DMS53 (cell line): ENCODE results near the gene AUH.
A peak's percentile ranks its signal among the peaks of the same experiment; 100 is the strongest.
"Not testable (repeated sequence)": the region's sequence is repeated elsewhere in the genome, so short reads cannot be mapped to it uniquely, and the experiment has no call there.

Experiments used
- DNase-seq: peaks from one replicate; lab custom pipeline; 2025; lab: John Stamatoyannopoulos, UW

Gene AUH, protein sequence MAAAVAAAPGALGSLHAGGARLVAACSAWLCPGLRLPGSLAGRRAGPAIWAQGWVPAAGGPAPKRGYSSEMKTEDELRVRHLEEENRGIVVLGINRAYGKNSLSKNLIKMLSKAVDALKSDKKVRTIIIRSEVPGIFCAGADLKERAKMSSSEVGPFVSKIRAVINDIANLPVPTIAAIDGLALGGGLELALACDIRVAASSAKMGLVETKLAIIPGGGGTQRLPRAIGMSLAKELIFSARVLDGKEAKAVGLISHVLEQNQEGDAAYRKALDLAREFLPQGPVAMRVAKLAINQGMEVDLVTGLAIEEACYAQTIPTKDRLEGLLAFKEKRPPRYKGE

DNA sequence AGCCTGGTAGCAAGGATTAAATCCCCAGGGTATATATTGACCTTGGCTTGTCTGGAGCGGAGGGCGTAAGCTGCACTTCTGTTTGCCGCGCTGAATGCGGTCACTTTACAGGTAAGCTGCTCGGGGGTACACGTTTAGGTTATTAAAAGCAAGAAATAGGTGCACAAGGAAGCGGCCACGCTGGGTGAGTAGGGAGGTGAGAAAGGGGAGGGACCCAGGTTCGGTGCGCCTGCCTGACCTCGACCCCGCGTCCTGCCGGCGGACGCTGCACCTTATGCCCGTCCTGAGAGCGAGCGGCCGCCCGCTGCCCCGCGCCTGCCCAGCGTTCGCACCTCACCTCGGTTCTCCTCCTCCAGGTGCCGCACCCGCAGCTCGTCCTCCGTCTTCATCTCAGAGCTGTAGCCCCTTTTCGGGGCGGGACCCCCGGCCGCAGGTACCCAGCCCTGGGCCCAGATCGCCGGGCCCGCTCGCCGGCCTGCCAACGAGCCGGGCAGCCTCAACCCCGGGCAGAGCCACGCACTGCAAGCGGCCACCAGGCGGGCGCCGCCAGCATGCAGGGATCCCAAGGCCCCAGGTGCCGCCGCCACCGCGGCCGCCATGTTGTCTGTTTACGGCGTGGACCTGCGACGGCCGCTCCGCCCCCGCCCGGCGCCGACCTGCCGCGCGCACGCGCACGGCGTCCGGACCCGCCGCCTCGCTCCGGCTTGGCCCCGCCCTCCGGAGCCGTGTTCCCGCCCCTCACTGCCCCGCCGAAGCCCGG, at the start of gene AUH:
Gene AUH, minus strand, starts transcription at position 628 of the 760 bp plus-strand sequence. Its CDS starts 29 bp downstream, at position 599.
- peak; percentile 86 for DNase-seq

DNA sequence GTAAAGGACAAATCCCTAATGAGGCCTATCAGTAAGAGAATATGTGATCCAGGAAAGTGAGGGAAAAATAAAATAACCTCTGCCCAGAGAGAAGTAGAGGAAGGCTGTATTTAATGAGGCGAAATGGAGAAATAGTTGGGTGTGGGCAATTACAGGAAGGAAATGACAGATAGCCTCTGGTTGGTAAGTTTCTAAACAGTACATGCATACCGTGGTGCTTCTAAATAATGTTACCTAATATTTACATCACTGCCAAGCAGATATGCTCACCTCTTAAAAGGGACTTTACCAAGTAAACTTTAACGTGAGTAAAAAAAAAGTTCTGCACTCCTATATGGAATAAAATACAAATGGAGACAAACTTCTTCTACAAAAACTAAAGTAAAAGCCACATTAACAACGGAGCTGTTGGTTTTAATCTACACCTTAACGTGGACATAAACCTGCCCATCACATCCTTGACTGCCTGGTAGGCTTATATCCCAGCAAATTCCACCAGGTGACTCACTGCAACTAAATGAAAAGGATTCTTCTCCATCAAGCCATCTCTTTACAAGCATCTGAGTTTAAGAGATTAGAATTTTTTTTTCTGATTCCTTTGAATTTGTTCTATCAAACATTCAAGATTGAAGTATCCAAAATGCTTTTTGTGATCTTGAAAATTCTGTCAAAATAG, 49.5 kb upstream of the AUH start:
- DNase-seq: no peak

DNA sequence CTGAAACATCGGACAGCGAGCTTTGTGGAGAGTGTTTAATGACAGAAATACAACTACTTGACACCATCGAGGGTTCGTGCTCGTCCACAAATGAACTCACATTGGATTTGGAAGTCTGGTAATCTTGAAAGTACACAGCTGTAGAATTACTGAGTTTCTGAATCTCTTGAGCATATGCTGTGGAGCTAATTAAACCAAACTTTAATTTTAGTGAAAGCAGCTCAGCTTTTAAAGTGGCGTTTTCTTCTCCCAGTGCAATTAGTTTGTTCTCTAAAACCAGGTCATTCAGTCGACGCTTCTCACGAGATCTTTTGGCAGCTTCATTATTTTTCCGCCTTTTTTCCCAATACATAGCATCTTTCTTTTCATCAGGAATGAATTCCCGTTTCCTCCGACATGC, 48.4 kb upstream of the AUH start:
- no peak for DNase-seq

DNA sequence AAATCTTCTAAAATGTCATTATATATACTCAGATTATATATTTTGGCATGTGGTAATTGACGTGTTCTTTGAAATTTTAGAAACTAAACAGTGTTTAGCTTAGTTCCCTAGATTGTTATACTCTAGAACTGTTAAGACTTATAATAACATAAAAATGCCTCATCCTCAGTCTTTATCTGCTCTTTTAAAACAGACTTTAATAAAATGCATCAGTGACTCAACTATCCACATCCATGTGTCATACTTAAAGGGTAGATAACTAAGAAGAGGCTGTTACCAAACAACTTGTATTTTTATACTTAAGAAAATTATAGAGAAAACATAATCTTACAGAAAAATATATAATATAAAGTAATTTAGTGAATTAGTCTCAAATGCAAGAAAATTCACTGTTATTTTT, 46.8 kb upstream of the AUH start:
- no peak for DNase-seq

DNA sequence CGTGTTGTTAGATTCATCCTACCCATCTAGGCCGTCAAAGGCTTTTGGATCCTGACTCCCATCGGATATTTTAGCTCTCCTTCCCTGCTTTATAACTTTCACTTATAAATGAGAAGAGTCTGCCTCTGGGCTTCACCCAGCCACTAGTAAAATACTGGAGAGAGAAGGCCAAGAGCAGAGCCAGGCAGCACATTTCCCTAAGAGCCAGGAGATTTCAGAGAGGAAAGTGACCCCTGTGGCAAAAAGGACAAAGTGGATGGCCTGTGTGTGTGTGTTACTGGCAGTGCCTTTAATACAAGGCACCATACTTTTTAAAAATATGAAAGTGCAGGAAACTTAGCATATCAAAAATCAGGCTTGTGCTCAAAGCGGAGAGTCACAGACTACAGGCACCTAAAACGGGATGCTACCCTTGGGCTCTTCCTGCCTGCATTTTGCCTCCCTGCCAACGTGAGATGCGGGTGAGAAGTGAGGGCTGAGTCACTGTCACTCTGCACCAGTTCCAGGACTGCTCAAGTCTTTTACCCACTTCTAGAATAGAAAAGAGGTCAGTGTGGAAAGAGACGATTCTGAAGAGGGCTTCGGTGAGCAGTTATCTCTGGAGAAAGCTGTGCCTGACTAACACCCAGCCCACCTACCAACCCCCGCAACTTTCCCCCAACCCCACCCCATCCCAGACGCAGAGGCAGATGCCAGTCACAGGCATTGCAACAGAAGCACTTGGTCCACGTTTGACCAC, 46.0 kb upstream of the AUH start:
- no peak for DNase-seq

DNA sequence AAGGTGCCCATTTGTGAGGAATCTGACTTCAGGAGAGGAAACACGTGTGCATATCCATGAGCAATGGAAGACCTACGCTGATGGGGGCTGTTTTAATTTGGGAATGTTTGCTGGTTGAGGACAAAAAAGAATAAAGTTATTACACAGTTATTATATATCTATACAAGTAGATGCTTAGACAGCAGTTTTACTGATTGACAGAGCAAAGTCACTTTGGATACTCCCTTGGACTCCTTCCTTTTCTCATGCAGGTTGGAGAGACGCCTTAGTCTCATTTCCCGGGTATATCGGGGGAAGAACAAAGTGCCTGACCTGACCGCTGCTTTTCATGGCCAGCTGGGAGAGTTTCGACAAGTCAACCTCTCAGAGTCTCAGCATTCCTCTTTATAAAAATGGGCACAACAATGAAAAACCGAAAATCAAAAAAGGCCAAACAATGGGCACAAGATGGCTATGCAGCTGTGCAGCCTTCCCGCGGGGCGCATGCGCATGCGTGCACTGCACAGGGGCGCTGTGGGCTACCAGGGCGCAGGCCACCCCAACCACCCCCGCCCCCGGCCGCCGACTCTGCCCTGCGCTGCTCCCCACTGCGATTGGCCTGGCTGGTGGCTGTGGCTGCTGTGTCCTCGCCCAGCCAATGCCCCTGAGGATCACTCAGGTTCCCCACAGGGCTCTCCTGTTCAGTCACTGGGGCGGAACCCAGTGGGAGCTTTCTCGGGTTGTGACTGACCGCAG, 43.8 kb upstream of the AUH start:
- DNase-seq: no peak

DNA sequence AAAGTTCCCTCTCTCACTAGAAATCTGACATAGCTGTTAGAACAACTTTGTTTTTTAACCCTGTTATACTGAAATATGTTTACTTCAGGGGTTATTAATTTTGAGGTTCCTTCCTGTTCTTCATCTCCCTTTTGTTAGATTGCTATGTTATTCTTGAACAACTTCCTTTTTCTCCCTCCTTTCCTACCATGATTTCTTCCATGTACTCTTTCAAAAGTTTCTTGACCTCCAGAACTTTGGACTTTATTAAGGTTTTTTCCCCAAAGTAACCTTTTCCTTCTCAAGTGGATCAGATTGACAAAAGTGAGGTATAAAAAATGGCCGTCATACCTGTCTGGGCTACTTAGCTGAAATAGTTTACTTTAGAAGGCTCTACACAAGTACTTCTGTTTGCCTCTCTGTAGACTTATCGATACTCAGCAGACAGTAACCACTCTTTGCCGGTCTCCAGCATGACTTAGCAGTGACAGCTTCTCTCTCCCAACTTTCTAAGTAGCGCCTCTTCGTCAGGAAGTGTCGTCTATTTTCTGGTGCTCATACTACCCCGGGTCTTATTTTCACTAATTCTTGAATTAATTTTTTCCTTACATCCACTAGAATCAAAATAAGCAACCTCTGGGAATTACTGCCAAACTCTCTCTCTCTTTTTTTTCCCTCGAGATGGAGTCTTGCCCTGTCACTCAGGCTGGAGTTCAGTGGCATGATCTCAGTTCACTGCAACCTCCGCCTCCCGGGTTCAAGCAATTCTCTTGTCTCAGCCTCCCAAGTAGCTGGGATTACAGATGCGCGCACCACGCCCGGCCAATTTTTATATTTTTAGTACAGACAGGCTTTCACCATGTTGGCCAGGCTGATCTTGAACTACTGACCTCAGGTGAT, 42.2 kb upstream of the AUH start:
- DNase-seq: no peak

DNA sequence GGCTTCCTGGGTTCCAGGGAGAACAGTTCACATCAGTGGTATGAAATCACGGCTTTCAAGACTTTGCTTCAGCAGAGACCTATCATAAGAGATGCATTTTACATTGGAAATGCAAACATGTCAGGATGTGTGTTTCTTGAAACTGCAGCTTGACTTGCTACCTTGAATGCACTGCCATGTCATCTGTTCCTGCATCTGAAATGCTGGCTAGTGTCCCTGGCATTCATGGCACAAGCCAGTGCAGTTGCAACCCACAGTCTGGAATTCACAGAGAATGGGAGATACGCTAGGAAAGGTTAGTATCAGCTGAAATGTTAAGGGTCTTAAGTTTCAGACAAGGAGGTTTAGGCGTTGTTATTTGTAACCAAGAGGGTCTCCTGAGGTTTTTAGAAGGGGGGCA, 37.2 kb upstream of the AUH start:
- no peak for DNase-seq

DNA sequence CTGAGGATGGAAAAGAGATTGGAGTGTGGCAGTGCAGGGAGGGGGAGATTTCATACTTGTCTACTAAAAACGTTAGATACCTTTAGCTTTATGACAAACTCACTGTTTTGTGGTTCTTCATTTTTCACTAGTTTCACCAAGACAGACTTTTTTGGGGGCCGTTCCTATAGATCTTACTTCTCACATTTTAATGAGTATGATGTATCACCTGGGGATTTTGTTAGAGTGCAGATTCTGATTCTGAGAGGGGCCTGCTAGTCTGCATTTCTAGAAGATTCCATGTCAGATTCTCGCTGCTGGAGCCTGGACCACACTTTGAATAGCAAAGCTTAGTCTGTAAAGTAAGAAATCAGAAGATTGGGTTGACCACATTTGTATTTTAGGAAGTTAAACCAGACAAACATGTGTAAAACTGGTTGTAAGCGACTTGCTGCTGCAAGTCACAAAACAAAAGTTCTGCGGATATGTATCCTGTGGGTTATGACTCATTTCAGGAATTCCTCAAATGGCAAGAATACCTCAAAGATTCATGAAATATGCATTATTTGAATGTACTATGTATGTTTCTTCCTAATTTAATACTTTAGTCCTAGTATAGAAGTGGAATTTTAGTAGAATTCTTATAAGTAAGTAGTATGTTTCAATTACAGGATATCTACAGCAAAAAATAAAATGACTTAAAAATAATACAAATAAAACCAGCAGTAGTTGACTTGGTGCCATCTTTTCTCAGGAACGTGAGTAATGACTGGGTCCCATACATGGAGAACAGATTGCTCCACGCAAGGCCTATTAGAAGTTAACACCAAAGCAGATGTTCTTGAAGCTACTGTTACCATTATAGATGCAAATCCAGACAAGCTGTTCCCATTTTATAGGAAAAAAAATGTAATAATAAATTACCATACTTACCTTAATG, 34.1 kb upstream of the AUH start:
- no peak for DNase-seq

DNA sequence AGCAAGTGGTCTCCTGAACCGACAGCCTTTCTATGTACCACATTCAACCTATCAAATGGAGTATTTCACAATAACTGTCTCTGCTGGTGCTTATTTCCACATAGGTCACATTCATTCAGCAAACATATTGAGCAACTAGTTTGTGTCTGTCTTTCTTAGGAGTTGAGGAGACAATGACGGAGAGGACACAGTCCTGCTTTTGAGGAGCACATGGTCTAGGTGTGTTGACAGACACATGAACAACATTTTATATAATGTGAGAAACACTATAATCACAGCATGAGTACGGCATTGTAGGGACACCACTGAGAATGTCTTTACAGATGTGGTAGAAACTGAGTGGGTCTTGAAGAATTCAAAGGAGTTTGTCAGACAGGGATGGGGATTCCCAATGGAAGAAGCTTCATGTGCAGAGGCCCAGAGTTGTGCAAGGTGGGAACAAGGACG, 33.4 kb upstream of the AUH start:
- no peak for DNase-seq

DNA sequence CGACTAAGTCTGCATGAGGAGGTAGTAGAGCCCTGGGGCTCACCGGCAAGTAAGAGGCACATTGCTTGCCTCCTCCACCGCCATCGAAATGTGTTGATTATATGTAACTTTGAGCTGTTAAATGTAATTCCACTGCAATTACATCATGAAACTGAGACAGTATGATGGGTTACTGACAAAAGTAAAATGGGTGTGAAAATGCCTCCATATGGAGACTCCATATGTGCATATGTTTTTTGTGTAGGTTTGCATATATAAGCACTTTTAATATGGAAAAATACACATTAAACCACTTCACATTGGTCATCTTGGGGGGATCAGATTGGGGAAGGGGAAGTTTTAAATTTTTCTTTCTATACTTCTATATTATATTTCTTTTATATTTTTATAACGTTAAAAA, 32.1 kb upstream of the AUH start:
- no peak for DNase-seq

DNA sequence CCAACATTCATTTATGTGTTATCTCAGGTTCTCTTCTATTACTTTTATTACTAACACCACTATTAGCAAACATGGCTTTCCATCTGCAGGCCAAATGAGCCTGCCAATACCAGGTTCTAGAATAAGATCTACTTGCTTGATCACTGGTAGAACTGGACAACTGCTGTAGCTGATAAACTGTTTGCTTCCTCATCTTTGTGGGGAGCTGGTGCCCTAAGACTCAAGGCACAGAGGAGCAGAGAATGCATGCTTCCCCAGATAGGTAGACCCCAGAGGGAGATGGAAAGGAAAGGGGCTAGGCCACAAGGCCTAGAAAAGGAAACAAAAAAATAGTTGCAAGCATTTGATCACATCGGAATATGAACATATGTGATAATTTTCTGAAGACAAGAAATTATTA, 30.7 kb upstream of the AUH start:
- DNase-seq: no peak

DNA sequence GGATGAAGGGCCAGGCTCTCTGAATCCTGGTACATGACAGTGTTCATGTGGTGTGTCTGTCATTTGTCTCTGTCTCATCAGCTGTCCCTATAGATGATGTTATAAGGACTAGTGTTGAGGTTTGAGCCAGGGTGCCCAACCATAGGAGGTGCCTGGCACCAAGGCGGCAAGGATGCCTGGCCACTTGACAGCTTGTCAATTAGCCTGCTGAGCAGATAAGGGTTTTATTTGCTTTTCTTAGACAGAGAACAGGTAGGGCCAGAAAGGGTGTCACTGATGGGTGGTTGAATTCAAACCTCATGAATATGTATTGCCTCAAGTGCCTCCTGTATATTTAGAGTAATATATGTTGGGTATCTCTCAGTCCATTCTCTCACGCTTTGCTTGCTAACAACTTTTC, 30.1 kb upstream of the AUH start:
- no peak for DNase-seq

DNA sequence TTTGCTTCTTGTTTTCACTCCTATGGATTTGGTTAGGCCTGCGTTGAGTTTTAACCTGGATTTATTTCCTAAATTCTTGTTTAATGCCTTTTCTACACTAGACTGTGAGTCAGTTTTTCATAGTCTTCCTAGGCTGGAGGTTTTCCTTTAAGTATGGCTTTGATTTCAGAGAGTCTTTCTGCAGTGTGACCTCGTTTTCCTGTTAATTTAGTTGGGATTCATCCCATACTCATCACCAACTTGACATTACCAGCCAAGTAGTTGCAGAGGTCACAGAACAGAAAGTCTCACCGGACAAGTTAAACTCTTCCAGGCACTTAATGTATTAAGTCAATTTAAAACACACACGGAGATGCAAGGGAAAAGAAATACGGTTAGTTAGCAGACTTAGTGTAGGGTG, 29.7 kb upstream of the AUH start:
- DNase-seq: no peak

DNA sequence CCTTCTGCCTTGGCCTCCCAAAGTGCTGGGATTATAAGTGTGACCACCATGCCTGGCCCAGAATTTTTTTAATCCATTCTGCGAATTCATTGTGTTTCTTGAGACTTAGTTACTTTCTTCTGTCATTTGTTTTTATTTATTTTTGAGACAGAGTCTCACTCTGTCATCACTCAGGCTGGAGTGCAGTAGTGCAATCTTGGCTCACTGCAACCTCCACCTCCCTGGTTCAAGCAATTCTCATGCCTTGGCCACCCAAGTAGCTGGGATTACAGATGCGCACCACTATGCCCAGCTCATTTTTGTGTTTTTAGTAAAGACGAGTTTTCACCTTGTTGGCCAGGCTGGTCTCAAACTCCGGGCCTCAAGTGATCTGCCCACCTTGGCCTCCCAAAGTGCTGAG, 28.0 kb upstream of the AUH start:
- DNase-seq: not testable (repeated sequence)

DNA sequence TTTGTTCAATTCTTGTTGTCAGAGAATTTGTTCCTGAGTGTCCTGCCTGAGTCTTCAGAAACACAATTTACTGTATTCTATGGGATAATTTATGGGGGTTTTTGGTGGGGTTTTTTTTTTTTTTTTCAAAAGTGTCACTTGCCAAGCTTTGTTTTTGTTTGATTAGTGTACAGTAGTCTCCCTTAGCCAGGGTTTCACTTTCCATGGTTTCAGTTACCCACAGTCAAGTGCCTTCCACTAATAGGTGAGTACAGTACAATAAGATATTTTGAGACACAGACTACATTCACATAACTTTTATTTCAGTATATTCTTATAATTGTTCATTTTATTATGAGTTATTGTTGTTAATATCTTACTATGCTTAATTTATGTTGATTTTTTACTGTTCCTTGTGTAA, 25.0 kb upstream of the AUH start:
- peak; percentile 3 for DNase-seq

DNA sequence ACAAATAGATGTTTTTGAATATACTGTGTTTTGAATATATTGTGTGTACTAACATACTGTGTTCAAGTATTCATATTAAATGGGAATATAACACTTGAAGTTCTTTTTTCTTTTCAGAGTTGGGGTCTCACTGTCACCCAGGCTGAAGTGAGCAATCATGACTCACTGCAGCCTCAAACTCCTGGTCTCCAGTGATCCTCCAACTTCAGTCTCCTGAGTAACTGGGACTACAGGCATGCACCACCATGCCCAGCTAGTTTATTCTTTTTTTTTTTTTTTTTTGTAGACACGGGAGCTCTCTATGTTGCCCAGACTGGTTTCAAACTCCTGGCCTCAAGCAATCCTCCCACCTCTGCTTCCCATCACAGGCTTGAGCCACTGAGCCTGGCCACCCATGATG, 23.2 kb upstream of the AUH start:
- DNase-seq: no peak

DNA sequence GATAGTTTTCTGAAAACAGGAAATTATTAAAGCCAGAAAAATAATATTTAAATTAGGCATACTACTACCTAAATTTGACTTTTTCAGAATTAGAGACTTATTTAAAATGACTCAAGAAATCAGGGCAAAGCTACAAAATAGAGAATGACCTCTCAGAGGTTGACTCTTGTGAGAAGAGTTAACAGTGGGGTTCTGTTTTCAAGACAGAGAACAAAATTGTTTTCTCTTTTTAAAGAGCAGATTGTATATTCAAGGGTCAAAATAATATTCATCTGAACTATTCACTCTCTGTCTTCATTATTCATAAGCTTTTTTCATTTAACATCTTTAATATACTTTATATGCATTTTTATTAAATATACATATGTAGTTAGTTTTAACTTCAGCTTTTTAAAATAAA, 21.9 kb upstream of the AUH start:
- no peak for DNase-seq

DNA sequence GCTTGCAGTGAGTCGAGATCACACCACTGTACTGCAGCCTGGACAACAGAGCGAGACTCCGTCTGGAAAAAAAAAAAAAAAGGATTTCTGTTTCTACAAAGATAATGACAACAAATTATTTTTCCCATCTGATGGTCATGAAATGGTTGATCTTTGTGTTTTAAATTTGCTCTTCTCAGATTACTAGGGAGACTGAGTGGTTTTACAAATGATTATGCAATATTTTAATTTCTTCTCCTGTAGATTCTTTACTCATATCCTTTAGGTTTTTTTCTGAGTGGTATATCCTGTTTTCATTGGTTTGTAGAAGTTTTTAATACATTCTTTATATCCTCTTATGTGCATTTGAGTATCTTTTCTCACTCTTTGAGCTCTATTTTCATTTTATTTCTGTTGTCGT, 20.6 kb upstream of the AUH start:
- no peak for DNase-seq

DNA sequence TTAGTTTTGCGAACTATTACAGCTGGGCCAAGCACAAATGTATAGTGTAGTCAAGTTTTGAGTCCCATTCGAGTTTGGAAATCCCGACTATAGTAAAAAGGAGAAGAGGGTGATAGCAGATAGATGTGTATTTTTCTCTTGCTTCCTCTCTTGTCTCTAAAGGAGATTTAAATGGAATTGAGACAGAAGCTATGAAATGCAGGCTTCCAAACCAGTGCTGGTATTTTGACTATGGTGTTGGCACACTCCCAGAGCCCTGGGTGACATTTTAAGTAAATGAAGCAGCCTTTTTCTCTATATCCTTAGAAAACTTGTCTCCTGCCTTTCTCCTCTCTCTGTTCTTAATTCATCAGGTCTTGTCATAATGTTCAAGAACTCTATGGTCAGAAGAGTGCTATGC, 17.7 kb upstream of the AUH start:
- no peak for DNase-seq
